Measurements from ENCODE around the gene EFHC1. TPM values are rescaled to one million over a fixed set of nuclear protein-coding genes. Genes with fewer than 3 reads are reported as not detected.
A peak's percentile ranks its signal among the peaks of the same experiment; 100 is the strongest.

The EFHC1 gene
- total RNA-seq, 1 donor from 2014 or later, result 54.9 TPM

GRCh38 chr6:52493669-52494068, 73.5 kb downstream of the EFHC1 start:
- Mint-ChIP-seq H3K9me3 (no peaks in the 10 kb centered on the region), H3K4me1 (ENCODE audit: unreplicated experiment) (peaks cover 12% of the 10 kb centered on the region), H3K27me3 (no peaks in the 10 kb centered on the region), H3K4me3 (no peak overlapping the region), H3K27ac (no peak overlapping the region), H3K36me3 (peaks cover 27% of the 10 kb centered on the region)
- TF ChIP-seq CTCF (conservative IDR thresholded peaks at IDR 0.05), result no peak
- DNase-seq (ENCODE audit: extremely low spot score, unreplicated experiment), result no peak

GRCh38 chr6:52494298-52495072, 74.3 kb downstream of the EFHC1 start:
- peaks cover 12% of the 10 kb centered on the region for H3K4me1 Mint-ChIP-seq (ENCODE audit: unreplicated experiment)
- no peak for TF ChIP-seq CTCF (conservative IDR thresholded peaks at IDR 0.05)
- H3K4me3 Mint-ChIP-seq, result no peak overlapping the region
- no peak for DNase-seq (ENCODE audit: extremely low spot score, unreplicated experiment)
- no peak overlapping the region for H3K27ac Mint-ChIP-seq
- no peaks in the 10 kb centered on the region for H3K9me3 Mint-ChIP-seq
- no peaks in the 10 kb centered on the region for H3K27me3 Mint-ChIP-seq
- H3K36me3 Mint-ChIP-seq, result peaks cover 24% of the 10 kb centered on the region

- TF ChIP-seq CTCF (conservative IDR thresholded peaks at IDR 0.05), result no peak
- Mint-ChIP-seq H3K4me3 (no peak overlapping the region), H3K27me3 (no peaks in the 10 kb centered on the region), H3K27ac (no peak overlapping the region), H3K36me3 (peaks cover 24% of the 10 kb centered on the region), H3K9me3 (no peaks in the 10 kb centered on the region), H3K4me1 (ENCODE audit: unreplicated experiment) (peaks cover 12% of the 10 kb centered on the region)
- DNase-seq (ENCODE audit: extremely low spot score, unreplicated experiment), result no peak
These were observed 75.8 kb downstream of the EFHC1 start for GRCh38 chr6:52495922-52496321.

- H3K36me3 Mint-ChIP-seq, result peaks cover 24% of the 10 kb centered on the region
- no peak overlapping the region for H3K4me3 Mint-ChIP-seq
- no peaks in the 10 kb centered on the region for H3K9me3 Mint-ChIP-seq
- no peaks in the 10 kb centered on the region for H3K27me3 Mint-ChIP-seq
- H3K4me1 Mint-ChIP-seq (ENCODE audit: unreplicated experiment), result peaks cover 12% of the 10 kb centered on the region
- no peak for DNase-seq (ENCODE audit: extremely low spot score, unreplicated experiment)
- no peak overlapping the region for H3K27ac Mint-ChIP-seq
- TF ChIP-seq CTCF (conservative IDR thresholded peaks at IDR 0.05), result no peak
These were observed 76.5 kb downstream of the EFHC1 start for GRCh38 chr6:52496631-52497030.

GRCh38 chr6:52497652-52498408, 77.7 kb downstream of the EFHC1 start:
- H3K36me3 Mint-ChIP-seq, result peaks cover 19% of the 10 kb centered on the region
- peaks cover 16% of the 10 kb centered on the region for H3K4me1 Mint-ChIP-seq (ENCODE audit: unreplicated experiment)
- H3K27ac Mint-ChIP-seq, result peak overlapping the region; percentile 55
- TF ChIP-seq CTCF (conservative IDR thresholded peaks at IDR 0.05), result no peak
- H3K4me3 Mint-ChIP-seq, result no peak overlapping the region
- H3K9me3 Mint-ChIP-seq, result no peaks in the 10 kb centered on the region
- no peaks in the 10 kb centered on the region for H3K27me3 Mint-ChIP-seq
- DNase-seq (ENCODE audit: extremely low spot score, unreplicated experiment), result no peak
